BJ (cell line): ENCODE data around the gene DUSP8. TPM values are rescaled to one million over a fixed set of nuclear protein-coding genes. Genes with fewer than 3 reads are reported as not detected.

Source experiments
- CTCF ChIA-PET: fragments of 350-600 bp; formaldehyde crosslinking; extraction: SDS; loops from one replicate; lab custom pipeline; 2021; ENCODE audit warnings: antibody characterized with exemption, inconsistent platforms; lab: Yijun Ruan, JAX
- POLR2A ChIA-PET: fragments of 300-600 bp; sonication (Branson Sonifier 250); formaldehyde crosslinking; extraction: SDS; loops from one replicate; lab custom pipeline; 2021; ENCODE audit warnings: antibody characterized with exemption; lab: Charles Lee
- DNase-seq: peaks from one replicate; pipeline ENCODE4 v3.0.0-alpha.2; 2011; ENCODE audit warnings: low read depth
- H3K27me3 ChIP-seq: 2 replicates; pipeline ENCODE4 v1.6.0; 2011; ENCODE audit warnings: low read length; ENCODE audit not compliant: control insufficient read depth, insufficient read depth
- H3K36me3 ChIP-seq: 2 replicates; pipeline ENCODE4 v1.5.1; 2011; ENCODE audit warnings: low read length; ENCODE audit not compliant: control insufficient read depth, insufficient read depth
- H3K4me3 ChIP-seq: 2 replicates; pipeline ENCODE4 v1.5.1; 2011; ENCODE audit warnings: low read depth, mild to moderate bottlenecking, control low read depth, low read length
- CTCF ChIP-seq: IDR thresholded peaks from 2 replicates; pipeline ENCODE4 v1.5.1; 2011; ENCODE audit warnings: low read depth, mild to moderate bottlenecking, control low read depth, inconsistent platforms, low read length, moderate library complexity; ENCODE audit not compliant: insufficient read depth
- polyA plus RNA-seq: library from polyadenylated mRNA; depleted of rRNA; stranded (reverse); fragments of >200 nt; gene quantifications from 2 replicates; pipeline ENCODE4 v1.2.3, GENCODE V29; 2011

DUSP8 gene
- polyA plus RNA-seq, 1 experiment, result 3.4 TPM

GRCh38 chr11:1547467-1548098 lies 24.5 kb downstream of the DUSP8 start:
- H3K36me3 ChIP-seq, result no peaks in the 10 kb centered on the region
- H3K4me3 ChIP-seq, result no peak overlapping the region
- H3K27me3 ChIP-seq, result peaks cover 30% of the 10 kb centered on the region
- DNase-seq, result no peak
- ChIA-PET POLR2A (no interaction called here), CTCF (interaction anchor here (0.7 to 10.5 kb wide), 16 partner anchors 11 to 493 kb away, joined by 3 to 301 read pairs (median 6); partner anchors contain the start of genes DUSP8 and KRTAP5-3)
- no peak for TF ChIP-seq CTCF

- POLR2A ChIA-PET, result interaction anchor here (0.9 kb wide), 1 partner anchor 28 kb away, joined by 4 read pairs; no protein-coding TSS in a partner anchor
- Histone ChIP-seq H3K36me3 (no peaks in the 10 kb centered on the region), H3K4me3 (peak overlapping the region; percentile 21; the same call in 1 of the 2 replicates), H3K27me3 (peaks cover 30% of the 10 kb centered on the region)
- TF ChIP-seq CTCF, result peak; percentile 49
- CTCF ChIA-PET, result interaction anchor here (0.6 to 10.5 kb wide), 27 partner anchors 9 to 874 kb away, joined by 3 to 301 read pairs (median 5); partner anchors contain the start of genes DUSP8 and KRTAP5-3
- DNase-seq, result no peak
Measured at GRCh38 chr11:1546536-1547466, 25.3 kb downstream of the DUSP8 start.

- Histone ChIP-seq H3K4me3 (no peak overlapping the region), H3K27me3 (peaks cover 30% of the 10 kb centered on the region), H3K36me3 (no peaks in the 10 kb centered on the region)
- ChIA-PET CTCF (interaction anchor here (0.6 to 10.5 kb wide), 19 partner anchors 10 to 875 kb away, joined by 3 to 301 read pairs (median 7); partner anchors contain the start of gene DUSP8), POLR2A (interaction anchor here (0.9 kb wide), 1 partner anchor 29 kb away, joined by 4 read pairs; no protein-coding TSS in a partner anchor)
- no peak for TF ChIP-seq CTCF
- no peak for DNase-seq
Measured at GRCh38 chr11:1546077-1546535, 26.0 kb downstream of the DUSP8 start.

GRCh38 chr11:1545432-1545831 lies 26.6 kb downstream of the DUSP8 start:
- TF ChIP-seq CTCF, result no peak
- H3K36me3 ChIP-seq, result no peaks in the 10 kb centered on the region
- CTCF ChIA-PET, result interaction anchor here (1.5 to 10.5 kb wide), 8 partner anchors 10 to 94 kb away, joined by 4 to 301 read pairs (median 10); partner anchors contain the start of gene DUSP8
- POLR2A ChIA-PET, result no interaction called here
- peaks cover 32% of the 10 kb centered on the region for H3K27me3 ChIP-seq
- no peak for DNase-seq
- no peak overlapping the region for H3K4me3 ChIP-seq
